Pons (tissue), 1 donor: ENCODE measurements around the gene SLC8A2.
A peak's percentile ranks its signal among the peaks of the same experiment; 100 is the strongest.
"Not testable (repeated sequence)": the region's sequence is repeated elsewhere in the genome, so short reads cannot be mapped to it uniquely, and the experiment has no call there.

ENCODE experiments used
- DNase-seq: peaks from one replicate; pipeline ENCODE4 v3.0.0-alpha.2; 2016; ENCODE audit warnings: low spot score

SLC8A2 gene

DNA sequence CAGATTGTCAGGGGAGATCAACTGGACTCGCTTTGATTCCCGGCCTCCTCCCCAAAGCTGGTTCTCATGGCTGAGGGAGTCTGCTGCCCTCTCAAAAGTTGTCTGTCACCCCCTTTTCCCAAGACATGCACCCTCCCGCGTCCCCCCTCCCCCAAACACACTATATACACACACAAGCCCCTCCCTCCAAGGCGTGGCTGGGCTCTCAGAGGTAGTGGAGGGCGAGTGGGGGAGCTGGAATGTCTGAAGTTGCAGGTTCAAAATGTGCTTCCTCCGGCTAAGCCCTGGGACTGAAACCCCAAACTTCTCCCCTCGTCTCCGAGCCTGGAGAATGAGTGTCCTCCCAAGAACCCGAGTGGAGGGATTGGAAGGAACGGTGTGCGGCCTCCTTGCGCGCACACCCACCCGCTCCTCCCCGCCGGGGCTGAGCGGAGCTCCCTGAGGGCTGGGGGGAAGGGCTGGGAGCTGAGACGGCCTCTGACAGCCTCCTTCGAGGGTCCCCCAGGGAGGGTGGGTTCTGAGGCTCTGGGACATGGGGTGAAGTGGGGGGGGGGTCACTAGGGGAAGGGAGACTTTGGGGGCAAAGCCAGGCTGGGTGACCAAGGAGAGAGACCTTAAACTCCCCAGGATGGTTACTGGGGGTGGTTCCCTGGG is 42.4 kb downstream of the SLC8A2 start:
- no peak for DNase-seq

DNA sequence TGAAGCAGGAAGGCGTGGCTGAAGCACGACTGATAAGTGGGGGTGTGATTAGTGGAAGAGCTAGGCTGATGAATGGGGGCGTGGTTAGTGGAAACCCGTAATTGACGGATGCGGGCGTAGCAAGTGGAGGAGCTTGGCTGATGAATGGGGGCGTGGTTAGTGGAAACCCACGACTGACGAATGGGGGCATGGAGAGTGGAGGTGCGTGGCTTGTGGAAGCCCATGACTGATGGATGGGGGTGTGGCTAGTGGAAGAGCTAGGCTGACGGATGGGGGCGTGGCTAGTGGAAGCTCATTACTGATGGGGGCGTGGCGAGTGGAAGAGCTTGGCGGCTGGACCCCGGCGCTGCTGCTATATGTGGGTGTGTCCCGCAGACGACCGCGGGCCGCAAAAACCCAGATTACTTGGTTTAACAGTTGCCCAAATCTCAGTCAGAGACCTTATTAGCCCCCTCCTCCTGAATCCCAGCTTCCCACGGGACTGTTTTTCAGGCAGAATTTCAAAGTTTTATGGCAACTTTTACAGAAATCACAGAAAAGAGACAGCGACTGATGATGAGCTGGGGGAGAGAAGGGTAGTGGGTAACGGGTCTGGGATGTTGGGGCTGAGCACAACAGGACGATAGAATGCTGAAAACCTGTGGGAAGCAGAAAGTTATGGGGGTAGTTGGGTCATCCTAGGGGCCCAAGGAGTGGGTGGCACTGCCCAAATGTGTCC is 43.4 kb downstream of the SLC8A2 start:
- peak; percentile 95 for DNase-seq

DNA sequence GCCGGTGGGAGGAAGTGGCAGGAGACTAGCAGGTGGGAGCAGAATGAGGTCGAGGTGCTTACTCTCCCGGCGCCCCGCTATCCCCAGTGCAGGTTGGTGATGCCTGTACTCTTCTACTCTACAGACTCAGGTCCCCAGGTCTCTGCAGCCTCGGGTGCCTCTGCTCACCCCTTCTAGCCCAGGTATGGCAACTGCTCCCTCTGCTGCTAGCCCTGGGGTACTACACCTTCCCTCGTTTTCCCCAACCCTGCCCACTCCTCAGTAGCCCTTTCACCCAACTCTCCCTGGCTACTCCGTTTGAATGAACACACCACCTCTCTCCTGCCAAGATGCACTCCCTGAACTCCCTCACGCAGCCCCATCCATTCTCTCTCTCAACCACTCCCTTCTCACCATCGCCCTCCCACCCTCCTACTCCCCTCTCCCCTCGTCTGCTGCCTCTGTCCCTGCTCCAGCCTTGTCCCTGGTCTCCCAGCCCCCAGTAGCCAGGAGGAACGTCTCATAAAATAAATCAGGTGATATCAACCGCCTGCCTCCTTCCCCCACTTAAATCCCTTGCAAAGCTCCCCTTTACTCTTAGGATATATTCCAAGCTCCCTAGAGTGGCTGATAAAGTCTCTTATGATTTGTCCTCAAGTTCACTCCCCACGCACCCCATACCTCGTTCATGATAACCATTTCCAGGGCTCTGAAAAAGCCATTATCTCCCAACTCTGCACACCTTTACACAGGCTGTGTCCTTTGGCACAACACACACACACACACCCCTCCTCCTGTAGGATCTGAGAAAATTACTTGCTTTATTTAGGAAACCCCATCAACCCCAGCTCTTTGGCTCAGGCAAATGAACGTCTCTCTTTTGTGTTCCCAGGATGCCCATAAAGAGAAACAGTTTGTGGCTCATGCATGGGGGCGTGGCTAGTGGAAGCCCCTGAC is 44.2 kb downstream of the SLC8A2 start:
- peak; percentile 31 for DNase-seq

DNA sequence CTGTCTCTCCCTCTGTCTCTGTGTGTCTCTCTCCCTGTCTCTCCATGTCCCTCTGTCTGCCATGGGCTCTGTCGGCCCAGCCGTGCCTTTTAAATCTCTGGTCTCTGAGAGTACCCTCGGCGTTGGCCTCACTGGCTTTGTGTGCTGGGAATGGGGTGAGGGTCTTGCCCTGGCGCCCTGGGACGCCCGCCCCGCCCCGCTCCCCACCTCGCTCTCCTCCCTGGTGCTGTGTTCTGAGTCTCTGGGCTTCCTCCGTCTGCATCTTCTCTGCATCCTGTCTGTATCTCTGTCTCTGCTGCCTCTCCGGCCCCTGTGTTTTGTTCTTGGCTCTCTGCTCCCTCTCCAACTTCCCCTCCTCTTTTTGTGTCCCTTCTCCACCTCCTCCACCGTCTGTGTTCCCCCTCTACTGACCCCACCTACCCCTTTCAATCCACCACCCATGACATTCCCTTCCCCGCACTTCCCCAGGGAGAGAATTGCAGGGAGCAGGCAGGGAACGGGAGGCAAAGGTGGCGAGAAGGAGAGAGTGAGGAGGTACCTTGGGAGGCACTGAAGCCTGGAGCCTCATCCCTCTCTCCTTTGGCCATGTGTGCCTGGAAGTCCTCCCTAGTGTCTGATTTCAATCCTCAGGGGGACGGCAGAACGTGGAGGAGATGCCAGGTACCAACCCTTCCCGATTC is 48.4 kb downstream of the SLC8A2 start:
- DNase-seq, result no peak

DNA sequence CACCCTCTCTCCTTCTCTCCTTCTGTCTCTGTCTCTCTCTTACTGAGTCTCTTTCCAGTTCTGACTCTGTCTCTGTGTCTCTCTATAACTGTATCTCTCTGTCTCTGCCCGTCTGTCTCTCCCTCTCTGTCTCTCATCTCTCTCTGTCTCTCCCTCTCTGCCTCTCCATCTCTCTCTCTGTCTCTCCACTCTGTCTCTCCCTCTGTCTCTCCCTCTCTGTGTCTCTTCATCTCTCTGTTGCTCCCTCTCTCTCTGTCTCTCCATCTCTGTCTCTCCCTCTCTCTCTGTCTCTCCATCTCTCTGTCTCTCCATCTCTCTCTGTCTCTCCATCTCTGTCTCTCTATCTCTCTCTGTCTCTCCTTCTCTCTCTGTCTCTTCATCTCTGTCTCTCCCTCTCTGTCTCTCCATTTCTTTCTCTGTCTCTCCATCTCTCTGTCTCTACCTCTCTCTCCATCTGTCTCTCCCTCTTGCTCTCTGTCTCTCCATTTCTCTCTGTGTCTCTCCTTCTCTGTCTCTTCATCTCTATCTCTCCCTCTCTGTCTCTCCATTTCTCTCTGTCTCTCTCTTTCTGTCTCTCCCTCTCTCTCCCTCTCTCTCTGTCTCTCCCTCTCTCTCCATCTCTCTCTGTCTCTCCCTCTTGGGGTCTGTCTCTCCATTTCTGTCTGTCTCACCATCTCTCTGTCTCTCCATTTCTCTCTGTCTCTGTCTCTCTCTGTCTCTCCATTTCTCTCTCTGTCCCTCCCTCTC is 49.1 kb downstream of the SLC8A2 start:
- no peak for DNase-seq

DNA sequence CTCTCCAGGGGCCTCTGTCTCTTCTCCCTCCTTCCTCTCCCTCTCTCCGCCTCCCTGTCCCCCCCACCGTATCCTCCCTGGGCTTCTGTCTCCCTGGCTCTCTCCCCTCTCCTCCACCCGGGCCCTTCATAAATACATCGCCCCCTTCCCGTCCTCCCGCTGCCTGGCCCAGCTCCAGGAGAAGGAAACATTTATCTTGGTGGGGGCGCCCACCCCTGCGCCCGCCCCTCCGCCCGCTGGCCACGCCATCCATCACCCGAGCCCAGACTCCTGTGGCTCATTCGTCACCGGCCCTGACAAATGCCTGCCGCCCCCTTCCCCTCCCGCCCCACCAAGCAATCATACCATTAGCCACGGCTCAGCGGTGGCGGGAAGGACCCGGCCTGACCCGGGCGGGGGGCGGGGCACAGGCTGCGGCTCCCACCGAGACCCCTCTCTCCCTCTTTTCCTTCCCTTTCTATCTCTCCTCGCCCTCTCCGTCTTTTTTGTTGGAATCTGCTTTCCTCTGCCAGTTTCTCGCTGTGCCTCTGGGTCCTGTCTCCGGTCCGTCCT is 49.8 kb downstream of the SLC8A2 start:
- DNase-seq, result no peak

DNA sequence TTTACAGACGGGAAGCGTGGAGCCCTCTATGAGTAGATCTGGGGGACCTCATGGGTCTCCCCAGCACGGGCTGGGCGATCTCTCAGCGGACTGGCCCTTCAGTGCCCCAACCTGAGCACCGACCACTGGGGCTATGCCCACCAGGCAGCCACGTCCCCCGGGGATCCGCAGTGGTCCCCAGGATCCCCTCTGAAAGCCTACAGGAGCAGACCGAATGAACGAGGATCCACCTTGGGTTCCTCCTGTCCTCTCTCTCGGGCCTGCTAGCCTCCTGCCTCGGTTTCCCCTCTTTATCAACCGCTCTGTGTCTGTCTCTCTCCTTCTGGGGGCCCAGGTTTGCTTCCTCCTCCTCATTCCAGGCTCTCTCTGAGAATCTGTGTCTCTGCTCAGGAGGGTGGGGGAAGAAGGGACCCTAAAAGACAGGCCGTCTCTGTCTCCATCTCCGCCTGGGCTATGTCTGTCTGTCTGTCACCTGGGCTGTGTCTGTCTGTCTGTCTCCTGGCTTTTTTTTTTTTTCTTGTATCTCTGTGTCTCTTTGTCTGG is 50.4 kb downstream of the SLC8A2 start:
- DNase-seq, result no peak

DNA sequence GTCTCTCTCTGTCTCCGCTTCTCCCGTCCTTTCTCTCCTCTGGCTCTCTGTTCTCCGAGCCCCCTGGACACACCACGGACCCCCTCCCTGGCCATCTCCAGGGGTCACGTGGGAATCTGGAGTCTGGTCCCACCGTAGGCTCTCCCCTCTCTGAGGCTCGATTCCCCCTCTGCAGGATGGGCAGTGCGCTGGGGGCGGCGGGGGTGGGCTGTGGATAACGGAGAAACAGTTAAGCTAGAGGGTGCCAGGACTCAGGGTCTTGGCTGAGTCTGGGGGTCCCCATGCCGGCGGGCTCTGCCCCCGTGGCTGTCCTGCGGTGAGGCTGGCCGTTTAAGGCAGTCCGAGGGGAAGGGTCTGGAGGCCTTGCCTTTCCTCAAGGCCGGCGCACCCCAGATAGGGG is 51.9 kb downstream of the SLC8A2 start:
- DNase-seq, result no peak

DNA sequence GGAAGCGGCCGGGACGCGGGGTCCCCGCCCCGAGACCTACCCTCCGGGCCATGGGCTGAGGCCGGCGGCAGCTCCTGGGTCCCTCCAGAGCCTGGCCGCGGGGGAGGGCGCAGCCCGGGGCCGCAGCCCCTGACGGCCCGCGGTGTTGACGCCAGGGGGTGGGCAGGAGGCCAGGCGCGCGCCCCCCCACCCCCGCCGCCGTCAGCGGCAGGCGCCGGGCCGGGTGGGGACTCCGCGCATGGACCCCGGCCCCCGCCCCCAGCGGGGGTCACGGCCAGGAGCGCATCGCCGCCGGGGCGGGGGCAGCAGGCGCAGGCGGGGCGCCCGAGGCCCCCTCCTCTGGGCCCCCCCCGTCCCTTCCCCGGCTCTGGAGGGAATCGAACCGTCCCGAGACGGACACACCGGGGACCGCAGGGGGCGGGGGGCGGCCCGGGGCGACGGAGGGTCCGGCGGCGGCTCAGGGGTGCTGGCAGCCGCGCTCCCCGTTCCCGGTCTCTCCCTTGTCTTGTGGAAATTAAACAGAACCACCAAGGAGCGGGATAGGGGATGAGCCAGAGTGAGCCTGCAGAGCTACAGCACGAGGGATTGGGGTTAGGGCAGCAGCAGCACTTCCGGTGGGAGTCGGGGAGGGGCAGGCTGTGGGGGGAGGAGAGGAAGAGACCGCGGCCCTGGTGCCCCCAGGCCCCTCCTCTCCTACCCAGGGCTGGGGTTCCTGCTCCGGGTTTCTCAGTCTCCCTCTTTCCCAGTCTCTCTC is 52.5 kb downstream of the SLC8A2 start, which contains the start of gene MEIS3:
TSS of gene MEIS3 (minus strand) at position 498 of the 754 bp plus-strand sequence. CDS start at position 52, 446 bp downstream.
- no peak for DNase-seq

DNA sequence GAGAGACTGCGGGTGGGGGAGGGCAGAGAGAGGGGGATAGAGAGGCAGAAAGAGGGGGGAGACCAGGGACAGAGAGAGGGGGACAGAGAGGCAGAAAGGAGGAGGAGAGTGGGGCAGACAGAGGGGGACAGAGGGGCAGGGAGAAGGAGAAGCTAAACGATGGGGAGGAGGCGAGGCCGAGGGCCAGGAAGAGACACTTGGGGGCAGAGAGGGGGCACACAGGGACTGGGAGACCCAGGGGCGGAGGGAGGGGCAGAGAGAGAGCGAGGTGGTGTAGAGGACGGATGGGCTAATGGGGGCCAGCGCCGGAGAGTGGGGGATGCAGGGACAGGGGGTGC is 53.0 kb downstream of the SLC8A2 start:
- no peak for DNase-seq

DNA sequence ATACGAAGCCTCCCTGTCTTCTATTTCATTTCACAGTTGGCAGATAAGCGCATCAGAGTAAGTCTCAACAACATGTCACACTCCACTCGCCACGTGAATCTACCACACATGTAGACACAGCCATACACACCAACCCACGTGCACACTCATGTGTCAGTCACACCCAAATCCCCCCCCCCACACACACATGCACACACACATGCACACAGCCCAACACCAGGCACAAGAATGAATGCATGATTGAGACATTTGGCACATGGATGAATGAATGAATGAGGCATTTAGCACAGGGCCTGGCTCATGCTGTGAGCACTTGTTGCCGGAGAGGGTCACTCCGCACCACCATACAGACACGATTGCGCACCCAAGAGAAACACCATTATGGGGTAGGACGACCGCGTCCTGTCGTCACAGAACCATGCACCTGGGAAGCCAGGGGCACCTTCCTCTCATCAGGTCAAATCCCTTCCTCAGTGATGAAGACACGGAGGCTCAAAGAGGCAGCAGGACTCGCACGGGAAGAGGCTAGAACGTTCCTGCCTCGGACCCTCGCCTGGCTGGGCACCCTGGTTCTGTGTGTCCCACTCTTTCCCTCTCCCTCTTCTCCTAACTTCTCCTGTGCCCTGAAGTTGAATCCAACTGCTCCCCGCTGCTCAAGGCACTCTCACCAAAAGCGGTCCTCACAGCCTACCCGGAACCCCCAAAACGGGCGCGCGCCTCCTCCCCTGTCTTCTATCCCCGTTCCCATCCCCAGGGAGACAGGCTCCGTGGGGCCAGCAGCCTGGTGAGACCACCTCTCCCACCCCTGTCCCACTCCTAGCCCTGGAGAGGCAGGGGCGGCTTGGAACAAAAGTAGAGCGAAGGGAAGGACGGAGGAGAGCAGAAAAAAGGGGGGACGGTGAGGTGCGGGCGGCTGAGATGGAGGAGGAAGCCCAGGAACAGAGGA is 53.7 kb downstream of the SLC8A2 start:
- no peak for DNase-seq

DNA sequence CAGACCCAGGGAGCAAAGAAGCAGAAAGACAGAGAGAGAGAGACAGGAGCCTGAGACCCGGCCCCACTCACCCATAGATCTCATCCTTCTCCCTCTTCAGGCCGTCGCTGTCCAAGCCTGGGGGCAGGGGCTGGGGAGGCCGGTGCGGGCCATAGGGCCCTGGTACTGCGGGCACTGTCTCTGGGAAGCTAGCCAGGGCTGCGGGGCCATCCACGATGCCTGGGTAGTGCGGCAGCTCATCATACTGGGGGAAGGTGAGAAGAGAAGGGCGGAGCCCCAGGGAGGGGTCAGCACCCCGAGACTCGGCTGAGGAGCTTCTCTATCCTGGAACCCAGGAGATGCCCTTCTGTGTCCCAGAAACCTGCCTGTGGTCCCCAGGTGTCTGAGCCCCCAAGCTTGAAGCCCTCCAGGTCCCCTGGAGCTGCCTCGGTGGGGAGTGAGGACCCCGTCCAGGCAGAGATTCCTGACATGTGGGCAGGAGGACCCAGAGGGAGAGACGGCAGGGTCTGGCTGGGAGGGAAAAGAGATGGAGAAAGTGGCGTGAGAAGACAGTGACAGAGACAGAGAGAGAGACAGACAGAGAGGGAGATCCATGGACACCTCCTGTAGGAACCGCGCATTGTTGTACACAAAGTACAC is 54.5 kb downstream of the SLC8A2 start:
- no peak for DNase-seq

DNA sequence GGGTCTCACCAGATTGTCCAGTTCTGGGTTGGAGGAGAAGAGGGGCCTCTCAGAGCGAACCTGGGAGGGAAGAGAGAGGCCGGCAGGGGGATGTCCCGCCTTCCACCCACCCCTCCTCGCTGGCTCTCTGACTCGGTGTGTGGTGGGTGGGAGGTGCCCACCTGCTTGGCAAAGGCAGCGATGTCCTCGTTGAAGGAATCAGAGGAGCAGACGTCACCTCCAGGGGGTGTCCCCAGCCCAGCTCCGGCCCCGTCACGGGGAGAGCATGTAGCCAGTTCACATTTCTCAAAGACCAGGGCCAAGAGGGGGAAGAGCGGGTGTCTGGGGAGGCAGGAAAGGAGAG is 55.1 kb downstream of the SLC8A2 start:
- no peak for DNase-seq

DNA sequence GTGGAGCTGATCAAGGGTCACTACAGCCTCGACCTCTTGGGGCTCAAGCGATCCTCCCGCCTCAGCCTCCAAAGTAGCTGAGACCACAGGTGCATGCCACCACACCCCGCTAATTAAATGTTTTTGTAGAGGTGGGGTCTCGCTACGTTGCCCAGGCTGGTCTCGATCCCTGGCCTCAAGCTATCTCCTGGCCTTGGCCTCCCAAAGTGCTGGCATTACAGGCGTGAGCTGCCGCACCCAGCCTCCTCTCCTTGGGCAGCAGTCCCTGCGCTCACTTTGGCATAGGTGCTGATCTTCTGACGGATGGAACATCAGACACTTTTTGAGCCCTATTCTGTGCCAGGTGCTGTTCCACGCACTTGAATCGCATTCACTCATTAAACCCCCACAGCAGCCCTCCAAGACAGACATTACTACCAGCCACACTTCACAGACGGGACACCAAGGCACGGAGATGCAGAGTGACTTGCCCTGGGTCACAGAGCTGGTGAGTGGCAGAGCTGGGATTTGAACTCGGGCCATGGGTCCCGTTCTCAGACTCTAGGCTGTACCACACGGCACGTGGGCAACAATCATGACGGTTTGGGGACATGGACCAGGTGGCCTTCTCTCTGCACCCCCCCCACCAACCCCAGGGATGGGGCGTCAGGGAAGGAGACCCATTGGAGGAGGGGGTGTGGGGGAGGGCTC is 55.6 kb downstream of the SLC8A2 start:
- no peak for DNase-seq

DNA sequence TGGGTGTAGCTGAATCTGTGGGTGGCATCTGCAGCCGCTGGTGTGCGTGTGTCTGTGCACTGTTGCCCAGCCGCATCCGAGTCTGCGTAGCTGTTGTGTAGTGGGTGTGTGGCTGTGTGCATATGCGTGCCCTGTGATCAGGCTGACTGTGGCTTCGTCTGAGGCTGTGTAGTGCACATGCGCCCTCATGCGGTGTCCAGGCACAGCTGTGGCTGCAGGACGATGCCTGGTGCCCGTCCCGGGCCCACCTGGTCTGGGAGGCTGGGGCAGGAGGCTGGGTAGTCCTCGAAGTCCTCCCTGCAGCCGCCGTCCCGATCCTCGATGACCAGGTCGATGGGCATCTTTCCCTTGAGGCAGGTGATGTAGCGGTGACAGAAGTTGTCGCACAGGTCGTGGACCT is 57.2 kb downstream of the SLC8A2 start:
- no peak for DNase-seq

DNA sequence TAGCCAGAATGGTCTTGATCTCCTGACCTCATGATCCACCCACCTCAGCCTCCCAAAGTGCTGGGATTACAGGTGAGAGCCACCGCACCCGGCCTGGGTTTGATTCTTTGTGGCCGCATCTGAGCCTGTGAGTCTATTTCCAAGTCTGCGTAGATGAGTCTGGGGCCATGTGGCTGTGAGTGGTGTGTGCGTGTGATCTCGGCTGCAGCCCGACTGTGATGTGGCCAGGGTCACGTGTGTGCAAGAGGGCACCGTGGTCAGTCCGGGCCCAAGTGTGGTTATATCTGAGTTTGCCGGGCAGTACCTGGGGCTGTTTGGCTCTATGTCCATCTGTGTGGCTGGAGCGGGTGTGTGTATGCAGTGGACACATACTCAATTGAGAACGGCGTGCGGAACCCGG is 57.8 kb downstream of the SLC8A2 start:
- DNase-seq, result no peak

DNA sequence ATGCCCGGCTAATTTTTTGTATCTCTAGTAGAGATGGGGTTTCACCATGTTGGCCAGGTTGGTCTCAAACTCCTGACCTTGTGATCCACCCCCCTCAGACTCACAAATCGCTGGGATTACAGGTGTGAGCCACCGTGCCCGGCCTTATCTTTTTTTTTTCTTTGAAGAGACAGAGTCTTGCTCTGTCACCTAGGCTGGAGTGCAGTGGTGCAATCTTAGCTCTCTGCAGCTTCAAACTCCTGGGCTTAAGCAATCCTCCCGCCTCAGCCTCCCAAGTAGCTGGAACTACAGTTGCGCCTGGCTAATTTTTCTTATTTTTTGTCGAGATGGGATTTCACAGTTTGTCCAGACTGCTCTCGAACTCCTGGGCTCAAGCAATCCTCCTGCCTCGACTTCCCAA is 60.0 kb downstream of the SLC8A2 start:
- not testable (repeated sequence) for DNase-seq

DNA sequence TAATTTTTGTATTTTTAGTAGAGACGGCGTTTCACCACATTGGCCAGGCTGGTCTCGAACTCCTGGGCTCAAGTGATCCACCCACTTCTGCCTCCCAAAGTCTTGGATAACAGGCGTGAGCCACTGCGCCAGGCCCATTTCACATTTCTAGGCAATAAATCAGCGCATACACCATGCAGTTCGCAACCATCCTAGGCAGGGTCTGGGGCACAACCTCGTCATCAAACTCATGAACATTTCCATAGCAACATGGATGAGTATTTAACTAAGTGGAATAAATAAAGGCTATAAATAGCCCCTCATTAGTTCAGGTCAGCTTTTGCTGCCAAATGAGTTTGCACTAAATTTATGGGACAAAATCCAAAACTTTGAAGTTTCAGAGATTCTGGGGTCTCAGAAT is 60.6 kb downstream of the SLC8A2 start:
- no peak for DNase-seq
